ENCODE data around the gene RASSF8.

- no peak for TF ChIP-seq CTCF (IDR thresholded peaks at IDR 0.05)
- no peak for TF ChIP-seq POLR2A (IDR thresholded peaks at IDR 0.05; ENCODE audit: low read depth)
- TF ChIP-seq EP300 (IDR thresholded peaks at IDR 0.05), result no peak
These were observed 14.3 kb downstream of the RASSF8 start for GRCh38 chr12:25972783-25973182.

Measured in esophagus muscularis mucosa (tissue), 4 donors.